SK-N-SH treated with all-trans-retinoic acid at 6 μM for 48 hours (cell line): ENCODE data around the gene GPHN.

Experiments used
- ATAC-seq: fragments of 200-7000 bp; cut with Tn5 transposase; 3 replicates; pipeline ENCODE4 v1.9.1; 2020; ENCODE audit warnings: mild to moderate bottlenecking, moderate library complexity
- ARNTL ChIP-seq: fragments of 450-650 bp; formaldehyde crosslinking; IDR thresholded peaks from 2 replicates; pipeline ENCODE4 v1.5.0; 2020; ENCODE audit warnings: low read depth, mild to moderate bottlenecking, moderate library complexity, borderline replicate concordance
- BACH2 ChIP-seq: fragments of 250-450 bp; sonication (Bioruptor Pico); IDR thresholded peaks from 2 replicates; pipeline ENCODE4 v1.9.0; 2021; ENCODE audit warnings: mild to moderate bottlenecking, borderline replicate concordance
- CREB5 ChIP-seq: fragments of 250-450 bp; sonication (Bioruptor Pico); IDR thresholded peaks from 2 replicates; pipeline ENCODE4 v1.5.1; 2020; ENCODE audit warnings: low read depth, mild to moderate bottlenecking, moderate library complexity
- CSDC2 ChIP-seq: fragments of 250-450 bp; sonication (Bioruptor Pico); IDR thresholded peaks from 2 replicates; pipeline ENCODE4 v1.5.0; 2020; ENCODE audit warnings: mild to moderate bottlenecking, moderate library complexity
- CSRNP3 ChIP-seq: fragments of 250-450 bp; sonication (Bioruptor Pico); IDR thresholded peaks from 2 replicates; pipeline ENCODE4 v1.5.1; 2021; ENCODE audit warnings: mild to moderate bottlenecking, moderate library complexity
- GLIS3 ChIP-seq: fragments of 250-450 bp; sonication (Bioruptor Pico); IDR thresholded peaks from 2 replicates; pipeline ENCODE4 v1.5.0; 2020; ENCODE audit warnings: mild to moderate bottlenecking, moderate library complexity
- ISL1 ChIP-seq: fragments of 250-450 bp; sonication (Bioruptor Pico); IDR thresholded peaks from 2 replicates; pipeline ENCODE4 v2.1.2; 2022; ENCODE audit warnings: mild to moderate bottlenecking, moderate library complexity
- OSR1 ChIP-seq: fragments of 250-450 bp; sonication (Bioruptor Pico); IDR thresholded peaks from 2 replicates; pipeline ENCODE4 v1.8.0; 2022; ENCODE audit warnings: moderate library complexity, mild to moderate bottlenecking, inconsistent platforms
- PATZ1 ChIP-seq: fragments of 250-450 bp; sonication (Bioruptor Pico); IDR thresholded peaks from 2 replicates; pipeline ENCODE4 v1.8.0; 2020; ENCODE audit warnings: mild to moderate bottlenecking, moderate library complexity, borderline replicate concordance
- POU6F1 ChIP-seq: fragments of 250-450 bp; sonication (Bioruptor Pico); IDR thresholded peaks from 2 replicates; pipeline ENCODE4 v1.8.0; 2021; ENCODE audit warnings: low read depth, mild to moderate bottlenecking, moderate library complexity, borderline replicate concordance
- PPARA ChIP-seq: fragments of 250-450 bp; sonication (Bioruptor Pico); IDR thresholded peaks from 2 replicates; pipeline ENCODE4 v1.5.0; 2020; ENCODE audit warnings: mild to moderate bottlenecking, borderline replicate concordance
- RARB ChIP-seq: fragments of 250-450 bp; sonication (Bioruptor Pico); IDR thresholded peaks from 2 replicates; pipeline ENCODE4 v1.8.0; 2021; ENCODE audit warnings: mild to moderate bottlenecking, moderate library complexity
- TCF4 ChIP-seq: fragments of 250-450 bp; sonication (Bioruptor Pico); IDR thresholded peaks from 2 replicates; pipeline ENCODE4 v1.8.0; 2021; ENCODE audit warnings: mild to moderate bottlenecking, moderate library complexity, borderline replicate concordance
- TOX ChIP-seq: fragments of 250-450 bp; sonication (Bioruptor Pico); IDR thresholded peaks from 2 replicates; pipeline ENCODE4 v1.8.0; 2021; ENCODE audit warnings: mild to moderate bottlenecking, moderate library complexity, borderline replicate concordance
- TSHZ2 ChIP-seq: fragments of 250-450 bp; sonication (Bioruptor Pico); IDR thresholded peaks from 2 replicates; pipeline ENCODE4 v1.5.0; 2020; ENCODE audit warnings: mild to moderate bottlenecking, moderate library complexity
- ZC3H10 ChIP-seq: fragments of 250-450 bp; sonication (Bioruptor Pico); IDR thresholded peaks from 2 replicates; pipeline ENCODE4 v1.5.1; 2021; ENCODE audit warnings: mild to moderate bottlenecking, moderate library complexity
- ZFP3 ChIP-seq: fragments of 250-450 bp; sonication (Bioruptor Pico); IDR thresholded peaks from 2 replicates; pipeline ENCODE4 v1.5.0; 2020; ENCODE audit warnings: mild to moderate bottlenecking, moderate library complexity
- ZFP30 ChIP-seq: fragments of 450-650 bp; formaldehyde crosslinking; IDR thresholded peaks from 2 replicates; pipeline ENCODE4 v1.5.0; 2022; ENCODE audit warnings: mild to moderate bottlenecking, moderate library complexity
- ZNF70 ChIP-seq: fragments of 450-650 bp; formaldehyde crosslinking; IDR thresholded peaks from 2 replicates; pipeline ENCODE4 v1.5.0; 2020; ENCODE audit warnings: mild to moderate bottlenecking, moderate library complexity

GPHN gene

GRCh38 chr14:67056684-67057083 lies 548.7 kb downstream of the GPHN start (continued):
- TF ChIP-seq TOX (CRISPR knock-in tag) = no peak
- TF ChIP-seq PATZ1 (CRISPR knock-in tag) = no peak
- no peak for TF ChIP-seq TCF4 (CRISPR knock-in tag)
- TF ChIP-seq OSR1 (CRISPR knock-in tag) = no peak
- TF ChIP-seq BACH2 (CRISPR knock-in tag) = no peak
- TF ChIP-seq GLIS3 (CRISPR knock-in tag) = no peak
- TF ChIP-seq ZNF70 (CRISPR knock-in tag) = no peak
- TF ChIP-seq PPARA (CRISPR knock-in tag) = no peak
- TF ChIP-seq CSDC2 (CRISPR knock-in tag) = no peak

GRCh38 chr14:67059596-67059995 lies 551.6 kb downstream of the GPHN start:
- no peak for ATAC-seq

More at GRCh38 chr14:67059596-67059995, 551.6 kb downstream of the GPHN start:
- TF ChIP-seq TOX (CRISPR knock-in tag) (no peak), ISL1 (no peak), CREB5 (no peak), ZC3H10 (CRISPR knock-in tag) (no peak), CSRNP3 (CRISPR knock-in tag) (no peak), PPARA (CRISPR knock-in tag) (no peak), ARNTL (CRISPR knock-in tag) (no peak), BACH2 (CRISPR knock-in tag) (no peak), ZFP3 (no peak), CSDC2 (CRISPR knock-in tag) (no peak), POU6F1 (CRISPR knock-in tag) (no peak), TCF4 (CRISPR knock-in tag) (no peak), ZFP30 (CRISPR knock-in tag) (no peak), OSR1 (CRISPR knock-in tag) (no peak), TSHZ2 (CRISPR knock-in tag) (no peak), GLIS3 (CRISPR knock-in tag) (no peak), RARB (CRISPR knock-in tag) (no peak)
